ENCODE measurements around the gene TSR2. TPM values are rescaled to one million over a fixed set of nuclear protein-coding genes. Genes with fewer than 3 reads are reported as not detected.

Gene TSR2, protein sequence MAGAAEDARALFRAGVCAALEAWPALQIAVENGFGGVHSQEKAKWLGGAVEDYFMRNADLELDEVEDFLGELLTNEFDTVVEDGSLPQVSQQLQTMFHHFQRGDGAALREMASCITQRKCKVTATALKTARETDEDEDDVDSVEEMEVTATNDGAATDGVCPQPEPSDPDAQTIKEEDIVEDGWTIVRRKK
- total RNA-seq, result 12.8 and 13.8 TPM in 2 replicates

DNA sequence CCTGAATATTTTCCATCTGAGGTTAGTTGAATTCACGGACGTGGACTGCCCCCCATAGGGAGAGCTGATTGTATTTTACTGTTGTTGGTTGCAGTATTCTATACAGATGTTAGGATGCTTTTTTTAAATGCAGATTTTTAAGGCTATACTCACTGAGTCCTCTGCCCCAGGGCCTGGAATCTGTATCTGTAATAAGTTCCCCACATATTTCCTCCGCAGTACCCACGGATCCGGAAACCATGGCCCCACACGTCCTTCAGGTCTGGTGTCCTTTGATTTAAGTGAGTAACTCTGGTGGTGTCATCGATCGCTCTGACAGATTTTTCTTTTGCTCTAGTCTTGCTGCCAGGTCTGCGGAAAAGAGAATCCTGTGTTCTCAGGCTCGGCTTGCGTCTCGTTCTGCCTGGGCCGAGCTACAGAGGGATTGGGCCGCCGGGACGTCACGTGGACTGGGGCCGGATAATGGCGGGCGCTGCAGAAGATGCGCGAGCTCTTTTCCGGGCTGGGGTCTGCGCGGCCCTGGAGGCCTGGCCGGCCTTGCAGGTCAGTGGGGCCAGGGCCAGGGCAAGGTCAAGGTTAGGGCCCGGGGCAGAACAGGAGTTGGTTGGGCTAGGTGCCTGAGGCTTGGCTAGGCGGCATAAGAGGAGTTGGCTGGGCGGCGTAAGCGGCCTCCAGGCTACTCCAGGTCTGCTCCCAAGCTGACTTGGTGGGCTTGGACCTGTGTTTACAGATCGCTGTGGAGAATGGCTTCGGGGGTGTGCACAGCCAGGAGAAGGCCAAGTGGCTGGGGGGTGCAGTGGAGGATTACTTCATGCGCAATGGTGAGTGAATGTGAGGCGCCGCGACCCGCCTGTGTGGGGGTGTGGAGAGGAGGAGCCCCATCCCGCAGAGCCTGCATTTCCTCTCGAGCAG is at the start of gene TSR2:
Gene TSR2 (plus strand): TSS at position 445 of the 912 bp plus-strand sequence. CDS start 18 bp downstream, at position 463.

Other genes with a start within 250 kb of the TSR2 start
- 0.45 and 0.50 TPM in 2 replicates for gene WNK3, start 82.4 kb upstream of the TSR2 start, total RNA-seq
- gene FGD1, start 55.8 kb downstream of the TSR2 start, total RNA-seq, result 10.4 TPM in 2 replicates
- 19.0 and 19.7 TPM in 2 replicates for gene GNL3L, start 89.8 kb downstream of the TSR2 start, total RNA-seq